22Rv1 (cell line): Measurements from ENCODE around the gene SPZ1.
"Not testable (repeated sequence)": the region's sequence is repeated elsewhere in the genome, so short reads cannot be mapped to it uniquely, and the experiment has no call there.

Experiments
- H3K27ac ChIP-seq: fragments of 450-650 bp; 2 replicates; pipeline ENCODE4 v1.5.1; 2017
- ZFX ChIP-seq: fragments of 450-650 bp; IDR thresholded peaks from 2 replicates; pipeline ENCODE4 v1.6.1; 2017; ENCODE audit warnings: antibody characterized with exemption, borderline replicate concordance
- TF ChIP-seq, protein P1 (sequence below): fragments of 450-650 bp; IDR thresholded peaks from 2 replicates; pipeline ENCODE4 v1.5.1; 2017; ENCODE audit warnings: mild to moderate bottlenecking

The SPZ1 gene, protein sequence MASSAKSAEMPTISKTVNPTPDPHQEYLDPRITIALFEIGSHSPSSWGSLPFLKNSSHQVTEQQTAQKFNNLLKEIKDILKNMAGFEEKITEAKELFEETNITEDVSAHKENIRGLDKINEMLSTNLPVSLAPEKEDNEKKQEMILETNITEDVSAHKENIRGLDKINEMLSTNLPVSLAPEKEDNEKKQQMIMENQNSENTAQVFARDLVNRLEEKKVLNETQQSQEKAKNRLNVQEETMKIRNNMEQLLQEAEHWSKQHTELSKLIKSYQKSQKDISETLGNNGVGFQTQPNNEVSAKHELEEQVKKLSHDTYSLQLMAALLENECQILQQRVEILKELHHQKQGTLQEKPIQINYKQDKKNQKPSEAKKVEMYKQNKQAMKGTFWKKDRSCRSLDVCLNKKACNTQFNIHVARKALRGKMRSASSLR

DNA sequence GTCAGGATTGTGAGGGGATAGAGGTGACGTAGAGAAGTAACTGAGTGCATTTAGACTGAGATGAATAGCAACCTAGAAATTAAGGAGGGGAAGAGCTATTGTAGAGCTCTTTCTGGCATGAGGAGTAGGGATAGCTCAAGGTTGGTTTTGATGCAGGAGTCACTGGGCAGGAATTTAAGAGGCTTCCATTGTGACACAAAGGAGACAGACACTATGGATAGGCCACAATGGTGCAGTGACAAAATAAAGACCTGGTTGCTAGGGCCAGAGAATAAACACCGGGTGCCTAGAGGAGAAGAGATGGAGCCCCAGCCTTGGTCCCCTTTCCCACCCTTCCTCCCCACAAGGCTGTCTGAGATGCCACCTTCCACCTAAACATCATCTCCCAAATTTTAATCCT, at the start of gene SPZ1:
Gene SPZ1, plus strand, starts transcription at position 301 of the 400 bp plus-strand sequence. CDS start 214 bp downstream, outside the sequence.
- TF ChIP-seq ZFX, result no peak
- TF ChIP-seq, protein P1, sequence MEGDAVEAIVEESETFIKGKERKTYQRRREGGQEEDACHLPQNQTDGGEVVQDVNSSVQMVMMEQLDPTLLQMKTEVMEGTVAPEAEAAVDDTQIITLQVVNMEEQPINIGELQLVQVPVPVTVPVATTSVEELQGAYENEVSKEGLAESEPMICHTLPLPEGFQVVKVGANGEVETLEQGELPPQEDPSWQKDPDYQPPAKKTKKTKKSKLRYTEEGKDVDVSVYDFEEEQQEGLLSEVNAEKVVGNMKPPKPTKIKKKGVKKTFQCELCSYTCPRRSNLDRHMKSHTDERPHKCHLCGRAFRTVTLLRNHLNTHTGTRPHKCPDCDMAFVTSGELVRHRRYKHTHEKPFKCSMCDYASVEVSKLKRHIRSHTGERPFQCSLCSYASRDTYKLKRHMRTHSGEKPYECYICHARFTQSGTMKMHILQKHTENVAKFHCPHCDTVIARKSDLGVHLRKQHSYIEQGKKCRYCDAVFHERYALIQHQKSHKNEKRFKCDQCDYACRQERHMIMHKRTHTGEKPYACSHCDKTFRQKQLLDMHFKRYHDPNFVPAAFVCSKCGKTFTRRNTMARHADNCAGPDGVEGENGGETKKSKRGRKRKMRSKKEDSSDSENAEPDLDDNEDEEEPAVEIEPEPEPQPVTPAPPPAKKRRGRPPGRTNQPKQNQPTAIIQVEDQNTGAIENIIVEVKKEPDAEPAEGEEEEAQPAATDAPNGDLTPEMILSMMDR, result no peak

GRCh38 chr5:80270543-80270942, 49.3 kb upstream of the SPZ1 start:
- H3K27ac ChIP-seq, result not testable (repeated sequence)

More for the DNA sequence above, at the start of gene SPZ1:
- no peak within 1 kb of the TSS for H3K27ac ChIP-seq

- no peak overlapping the region for H3K27ac ChIP-seq
- no peak for TF ChIP-seq ZFX
- TF ChIP-seq, protein P1, result peak; percentile 33; the same call in 1 of the 2 replicates
These were observed 44.5 kb upstream of the SPZ1 start for GRCh38 chr5:80275347-80275746.

- TF ChIP-seq ZFX, result no peak
- TF ChIP-seq, protein P1, result no peak
- H3K27ac ChIP-seq, result no peak overlapping the region
These were observed 43.6 kb upstream of the SPZ1 start for GRCh38 chr5:80276186-80276585.

DNA sequence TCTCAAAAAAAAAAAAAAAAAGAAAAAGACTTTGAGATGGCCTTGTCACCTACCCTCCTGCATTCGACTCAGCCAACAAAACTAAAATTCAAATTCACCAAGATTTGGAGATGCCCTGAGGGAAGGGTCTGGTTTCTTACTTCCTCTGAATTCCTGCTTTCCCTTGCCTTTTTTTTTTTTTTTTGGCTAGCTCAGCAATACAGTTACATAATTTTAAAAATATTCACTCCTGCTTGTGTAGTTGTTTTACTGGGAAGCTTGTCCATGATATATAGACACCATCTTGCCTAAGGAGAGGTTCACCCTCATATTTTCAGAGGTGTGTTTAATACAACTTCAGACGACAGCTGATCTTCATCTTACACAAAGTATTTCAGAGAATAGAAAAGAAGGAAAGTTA, 42.6 kb upstream of the SPZ1 start:
- no peak for TF ChIP-seq ZFX
- TF ChIP-seq, protein P1, result no peak
- no peak overlapping the region for H3K27ac ChIP-seq

DNA sequence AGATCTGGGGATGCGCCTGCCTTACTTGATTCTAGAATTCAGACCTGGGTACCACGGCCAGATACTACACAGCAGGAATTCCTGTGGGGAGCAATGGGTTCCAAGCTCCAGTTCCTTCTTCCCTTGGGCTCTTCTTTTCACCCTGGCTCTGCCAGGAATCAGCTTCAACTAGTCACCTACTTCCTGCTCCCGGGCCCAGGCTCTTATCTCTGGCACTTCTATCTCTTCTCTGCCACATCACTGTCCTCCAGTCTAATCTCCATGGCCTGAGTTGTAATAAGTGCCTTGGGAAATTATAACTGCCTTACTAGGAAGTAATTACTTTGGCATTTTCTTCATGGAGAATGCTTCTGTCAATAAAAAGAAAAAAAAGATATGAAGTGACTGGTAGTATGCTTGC, 37.7 kb upstream of the SPZ1 start:
- H3K27ac ChIP-seq, result no peak overlapping the region
- TF ChIP-seq, protein P1, result no peak
- TF ChIP-seq ZFX, result no peak

DNA sequence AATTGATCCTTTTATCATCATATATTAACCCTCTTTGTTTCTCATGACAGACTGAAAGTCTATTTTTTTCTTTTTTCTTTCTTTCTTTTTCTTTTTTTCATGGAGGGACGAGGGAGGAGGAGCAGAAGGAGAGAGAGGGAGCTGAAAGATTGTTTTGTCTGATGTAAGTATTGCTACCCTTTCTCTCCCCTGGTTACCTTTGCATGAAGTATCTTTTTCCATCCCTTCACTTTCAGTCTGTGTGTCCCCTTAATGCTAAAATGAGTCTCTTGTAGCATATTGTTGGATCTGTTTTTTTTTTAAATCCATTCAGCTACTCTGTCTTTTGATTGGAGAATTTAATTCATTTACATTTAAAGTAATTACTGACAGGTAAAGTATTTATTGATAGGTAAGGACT, 36.4 kb upstream of the SPZ1 start:
- no peak overlapping the region for H3K27ac ChIP-seq
- TF ChIP-seq, protein P1, result no peak
- no peak for TF ChIP-seq ZFX

- H3K27ac ChIP-seq, result no peak overlapping the region
- TF ChIP-seq, protein P1, result no peak
- no peak for TF ChIP-seq ZFX
These were observed 35.1 kb upstream of the SPZ1 start for GRCh38 chr5:80284720-80285119.
